Tibial nerve (tissue), 4 donors: Measurements from ENCODE around the gene LSM10. TPM values are rescaled to one million over a fixed set of nuclear protein-coding genes. Genes with fewer than 3 reads are reported as not detected.

Source experiments
- DNase-seq, 2 donors: peaks; one replicate each; pipeline ENCODE4 v3.0.0-alpha.2; 2019; ENCODE audit warnings: low spot score in 2 of 2
- H3K27ac ChIP-seq, 4 donors: fragments of 200-600 bp; sonication (generic) in 3 of 4; one replicate each; pipeline ENCODE4 v1.5.1; 2017 to 2019; ENCODE audit warnings: mild to moderate bottlenecking in 1 of 4
- H3K27me3 ChIP-seq, 2 donors: fragments of 200-600 bp; sonication (generic) in 1 of 2; one replicate each; pipeline versions ENCODE4 v1.5.1 to v1.6.0; 2017 to 2019
- H3K36me3 ChIP-seq, 3 donors: fragments of 200-600 bp; sonication (generic); one replicate each; pipeline ENCODE4 v1.5.1; 2018 to 2019
- H3K4me1 ChIP-seq, 4 donors: fragments of 200-600 bp; sonication (generic) in 3 of 4; one replicate each; pipeline ENCODE4 v1.5.1; 2017 to 2019
- H3K4me3 ChIP-seq, 4 donors: fragments of 200-600 bp; sonication (generic) in 3 of 4; one replicate each; pipeline ENCODE4 v1.5.1; 2017 to 2019; ENCODE audit warnings: mild to moderate bottlenecking in 1 of 4, moderate library complexity in 1 of 4
- H3K9me3 ChIP-seq, 4 donors: fragments of 200-600 bp; sonication (generic) in 3 of 4; one replicate each; pipeline ENCODE4 v1.5.1; 2017 to 2019
- EP300 ChIP-seq, 2 donors: sonication (generic); formaldehyde crosslinking; IDR thresholded peaks; one replicate each; pipeline ENCODE4 v1.6.1; 2017; ENCODE audit warnings: antibody characterized with exemption in 2 of 2, mild to moderate bottlenecking in 1 of 2
- POLR2A ChIP-seq, 2 donors: fragments of 450-650 bp; IDR thresholded peaks; one replicate each; pipeline ENCODE4 v1.6.1; 2017; ENCODE audit warnings: antibody characterized with exemption in 2 of 2, mild to moderate bottlenecking in 2 of 2, moderate library complexity in 2 of 2
- WGBS, 2 donors: methylation state at CpG; one replicate each; pipeline ENCODE4 v1.1.5; 2018; 5-methylcytosine and 5-hydroxymethylcytosine counted together
- total RNA-seq, 4 donors: library from RNA; depleted of rRNA; stranded (reverse); fragments of >200 nt; gene quantifications; one replicate each; pipeline ENCODE4 v1.1.0, GENCODE V29; 2016
- TF ChIP-seq, protein P1 (sequence below), 5 experiments: fragments of 200-600 bp in 3 of 5; fragments of 450-650 bp in 2 of 5; sonication (generic) in 3 of 5; IDR thresholded peaks; one replicate each; pipeline ENCODE4 v1.5.1; 2016 to 2019; ENCODE audit warnings: antibody characterized with exemption in 5 of 5, mild to moderate bottlenecking in 3 of 5, moderate library complexity in 2 of 5

Gene LSM10
- total RNA-seq, 4 donors from 2014 or later, result 10.2 to 75.6 (median 34.7) TPM

DNA sequence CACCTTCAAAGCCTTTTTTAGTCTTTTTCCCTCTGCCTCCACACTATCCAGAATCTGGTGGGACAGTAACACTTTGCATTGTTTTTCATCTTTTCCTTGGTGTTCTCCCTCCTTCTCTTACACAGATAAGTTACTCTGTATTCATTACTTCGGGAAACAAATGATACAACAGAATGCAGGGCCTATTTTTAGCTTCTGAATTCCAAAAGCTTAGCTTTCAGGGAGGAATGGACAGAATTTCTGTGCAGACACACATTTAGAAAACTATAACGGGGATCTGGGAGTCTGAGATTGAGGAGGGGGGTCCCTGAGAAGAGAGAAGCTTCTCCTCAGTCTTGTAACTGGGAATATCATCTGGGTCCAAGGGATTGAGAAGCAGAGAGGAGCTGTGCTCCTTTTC, 8.4 kb downstream of the LSM10 start:
- Histone ChIP-seq H3K27ac (peak overlapping the region; percentile 92 to 97 (median 96)), H3K36me3 (peaks cover 0 to 47% (median 20%) of the 10 kb centered on the region in 3 donors), H3K9me3 (no peaks in the 10 kb centered on the region), H3K27me3 (no peaks in the 10 kb centered on the region), H3K4me3 (no peak overlapping the region), H3K4me1 (peaks cover 0 to 39% (median 26%) of the 10 kb centered on the region in 4 donors)
- no peak for DNase-seq
- TF ChIP-seq EP300 (IDR thresholded peaks at IDR 0.05) (no peak), POLR2A (IDR thresholded peaks at IDR 0.05) (no peak)
- TF ChIP-seq, protein P1, sequence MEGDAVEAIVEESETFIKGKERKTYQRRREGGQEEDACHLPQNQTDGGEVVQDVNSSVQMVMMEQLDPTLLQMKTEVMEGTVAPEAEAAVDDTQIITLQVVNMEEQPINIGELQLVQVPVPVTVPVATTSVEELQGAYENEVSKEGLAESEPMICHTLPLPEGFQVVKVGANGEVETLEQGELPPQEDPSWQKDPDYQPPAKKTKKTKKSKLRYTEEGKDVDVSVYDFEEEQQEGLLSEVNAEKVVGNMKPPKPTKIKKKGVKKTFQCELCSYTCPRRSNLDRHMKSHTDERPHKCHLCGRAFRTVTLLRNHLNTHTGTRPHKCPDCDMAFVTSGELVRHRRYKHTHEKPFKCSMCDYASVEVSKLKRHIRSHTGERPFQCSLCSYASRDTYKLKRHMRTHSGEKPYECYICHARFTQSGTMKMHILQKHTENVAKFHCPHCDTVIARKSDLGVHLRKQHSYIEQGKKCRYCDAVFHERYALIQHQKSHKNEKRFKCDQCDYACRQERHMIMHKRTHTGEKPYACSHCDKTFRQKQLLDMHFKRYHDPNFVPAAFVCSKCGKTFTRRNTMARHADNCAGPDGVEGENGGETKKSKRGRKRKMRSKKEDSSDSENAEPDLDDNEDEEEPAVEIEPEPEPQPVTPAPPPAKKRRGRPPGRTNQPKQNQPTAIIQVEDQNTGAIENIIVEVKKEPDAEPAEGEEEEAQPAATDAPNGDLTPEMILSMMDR (IDR thresholded peaks at IDR 0.05), result no peak
- 62 to 65% methylated on average over 2 of the region's 2 CpGs for WGBS, 2 donors

DNA sequence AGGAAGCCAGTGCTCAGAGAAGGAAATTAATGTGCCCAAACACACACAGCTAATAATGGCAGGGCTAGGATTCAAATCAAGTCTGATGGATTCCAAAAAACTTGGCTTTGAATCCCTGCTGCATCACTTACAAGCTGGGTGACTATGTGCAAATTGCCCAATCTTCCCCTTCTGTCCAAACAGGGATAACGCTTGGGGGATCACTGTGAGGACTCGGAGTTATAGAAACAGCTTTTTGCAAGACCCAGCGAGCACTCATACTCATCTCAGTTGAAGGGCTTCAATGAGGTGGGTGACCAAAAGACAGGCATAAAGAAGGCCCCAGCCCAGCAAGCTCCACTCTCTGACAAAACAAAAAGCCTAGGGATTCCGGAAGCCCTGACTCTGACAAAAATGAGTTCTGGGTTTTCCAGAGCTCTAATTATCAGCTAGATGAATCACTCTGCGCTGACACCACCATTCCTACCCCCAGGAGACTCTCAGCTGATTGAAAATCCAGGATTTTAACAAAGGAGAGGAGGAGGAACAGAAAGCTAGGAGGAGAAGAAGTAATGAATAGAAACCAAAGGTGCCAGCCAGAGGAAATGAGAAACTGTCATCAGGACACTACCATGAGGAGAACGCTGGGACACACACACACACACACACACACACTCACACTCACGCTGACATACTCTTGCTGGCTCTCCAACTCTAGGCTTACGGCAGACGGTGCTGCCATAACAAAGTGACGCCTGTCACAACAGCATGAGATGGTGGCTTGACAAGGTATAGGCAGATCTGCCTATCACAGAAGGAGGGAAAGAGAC, 10.4 kb downstream of the LSM10 start:
- TF ChIP-seq, protein P1 (IDR thresholded peaks at IDR 0.05), result peak in 1 of 5 experiments; percentile 4
- TF ChIP-seq EP300 (IDR thresholded peaks at IDR 0.05), result no peak
- no peaks in the 10 kb centered on the region for H3K9me3 ChIP-seq
- peaks cover 0 to 56% (median 36%) of the 10 kb centered on the region in 4 donors for H3K4me1 ChIP-seq
- WGBS, 2 donors, result 47 to 51% methylated on average over 10 of the region's 10 CpGs
- H3K36me3 ChIP-seq, result peaks cover 0 to 28% (median 9%) of the 10 kb centered on the region in 3 donors
- peak overlapping the region; percentile 92 to 97 (median 96) for H3K27ac ChIP-seq
- H3K27me3 ChIP-seq, result no peaks in the 10 kb centered on the region
- DNase-seq, result peak in 1 of 2 donors; percentile 66
- peak overlapping the region in 1 of 4 donors; percentile 88 for H3K4me3 ChIP-seq

DNA sequence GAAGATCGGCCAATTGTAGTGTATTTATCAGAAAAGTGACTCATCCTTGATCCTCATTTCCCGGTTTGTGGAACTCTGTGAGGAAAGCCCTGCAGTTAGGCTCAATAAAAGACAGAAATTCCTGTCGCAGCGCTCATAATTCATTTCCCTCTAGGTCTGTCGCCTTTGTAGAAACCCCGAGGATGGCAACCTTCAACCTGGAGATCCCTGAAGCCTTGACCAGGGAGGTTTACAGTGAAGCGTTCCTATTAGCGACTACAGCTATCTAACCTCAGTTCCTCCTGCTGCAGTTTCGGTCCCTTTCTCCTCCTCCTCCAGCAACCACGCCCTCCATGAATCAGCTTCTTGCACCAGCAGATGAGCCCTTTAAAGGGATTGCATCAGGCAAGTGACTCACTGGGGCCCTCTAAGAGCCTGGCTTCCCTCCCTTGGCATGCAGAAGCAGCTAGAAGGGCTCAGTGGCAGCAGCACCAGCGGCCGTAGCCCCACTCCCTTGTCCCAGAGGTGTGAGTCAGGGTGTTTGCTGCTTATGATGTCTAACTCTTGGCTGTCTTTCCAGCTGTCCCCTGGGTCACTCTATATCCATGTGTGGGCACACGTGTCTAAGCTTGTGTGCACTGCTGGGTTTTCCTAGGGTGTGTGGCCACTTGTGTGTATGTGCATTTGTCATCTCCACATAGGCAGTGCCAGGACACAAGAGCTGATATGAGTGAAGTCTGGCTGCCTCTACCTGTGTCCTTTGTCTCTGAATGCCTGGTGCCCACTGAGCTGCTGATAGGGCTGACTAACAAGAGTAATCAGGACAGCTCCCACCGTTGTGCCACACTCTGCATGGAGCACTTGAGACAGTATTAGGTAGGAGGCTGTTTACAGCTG, 11.2 kb downstream of the LSM10 start:
- peaks cover 0 to 19% (median 6%) of the 10 kb centered on the region in 3 donors for H3K36me3 ChIP-seq
- H3K9me3 ChIP-seq, result no peaks in the 10 kb centered on the region
- TF ChIP-seq, protein P1 (IDR thresholded peaks at IDR 0.05), result no peak
- TF ChIP-seq EP300 (IDR thresholded peaks at IDR 0.05) (peak; percentile 83 to 98), POLR2A (IDR thresholded peaks at IDR 0.05) (peak; percentile 73 to 85)
- H3K4me1 ChIP-seq, result peaks cover 0 to 62% (median 36%) of the 10 kb centered on the region in 4 donors
- H3K4me3 ChIP-seq, result peak overlapping the region; percentile 42 to 91 (median 81)
- DNase-seq, result peak; percentile 89 to 95
- H3K27me3 ChIP-seq, result no peaks in the 10 kb centered on the region
- WGBS, 2 donors, result 1 to 2% methylated on average over 14 of the region's 14 CpGs
- peak overlapping the region; percentile 92 to 97 (median 96) for H3K27ac ChIP-seq

DNA sequence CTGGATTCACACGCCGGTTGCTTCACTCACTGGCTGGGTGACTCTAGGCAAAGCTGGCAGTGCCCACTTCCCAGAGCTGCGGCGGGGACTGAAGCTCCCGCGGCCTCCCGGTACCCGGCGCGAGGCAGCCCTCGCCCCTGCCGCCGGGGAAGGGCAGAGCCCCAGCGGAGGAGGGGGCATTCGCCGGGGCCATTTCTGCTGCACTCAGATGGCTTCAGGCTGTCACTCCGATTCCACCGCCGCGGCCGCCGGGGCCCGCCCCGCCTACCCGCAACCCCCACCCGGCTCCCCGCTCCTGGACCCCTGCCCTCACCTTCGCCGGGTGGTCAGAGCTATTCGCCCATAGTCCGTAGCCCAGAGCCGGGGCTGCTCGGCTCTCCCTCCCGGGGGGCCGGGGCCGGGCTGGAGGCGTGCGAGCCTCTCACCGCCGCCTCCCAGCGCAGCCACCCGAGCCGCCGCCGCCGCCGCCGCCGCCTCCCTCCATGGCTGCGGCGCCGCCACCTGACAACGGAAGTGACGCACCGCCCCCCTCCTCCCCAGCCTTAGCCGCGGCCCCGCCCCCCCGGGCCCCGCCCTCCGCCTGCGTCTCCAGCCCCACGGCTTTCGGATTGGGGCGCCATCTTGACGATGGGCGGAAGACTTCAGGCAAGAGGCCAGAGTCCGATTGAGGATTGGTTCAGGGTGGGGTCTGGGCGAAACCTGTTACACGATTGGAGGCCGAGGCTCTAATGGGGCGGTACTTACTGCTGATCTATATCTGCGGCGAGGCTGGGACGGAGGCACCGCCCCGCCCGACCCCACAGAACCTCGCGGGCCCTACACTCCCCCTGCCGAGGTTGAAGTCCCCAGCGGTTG, 12.1 kb downstream of the LSM10 start, which contains the start of gene STK40:
TSS of gene STK40 (minus strand) at position 515 of the 855 bp plus-strand sequence. CDS start 24,592 bp downstream, outside the sequence.
- TF ChIP-seq POLR2A (IDR thresholded peaks at IDR 0.05) (peak; percentile 78 to 94), EP300 (IDR thresholded peaks at IDR 0.05) (peak in 1 of 2 donors; percentile 42)
- TF ChIP-seq, protein P1 (IDR thresholded peaks at IDR 0.05), result peak in 1 of 5 experiments; percentile 10
- 0 to 1% methylated on average over 29 to 33 of the region's 82 CpGs for WGBS, 2 donors
- H3K4me3 ChIP-seq, result peak within 1 kb of the TSS; percentile 74 to 91 (median 90)
- no peaks in the 10 kb centered on the region for H3K27me3 ChIP-seq
- peak within 1 kb of the TSS; percentile 92 to 97 (median 96) for H3K27ac ChIP-seq
- H3K36me3 ChIP-seq, result peaks cover 0 to 10% (median 0%) of the 10 kb centered on the region in 3 donors
- H3K9me3 ChIP-seq, result no peaks in the 10 kb centered on the region
- DNase-seq, result peak; percentile 96 to 97
- H3K4me1 ChIP-seq, result peaks cover 0 to 67% (median 36%) of the 10 kb centered on the region in 4 donors
